Measurements from ENCODE around the gene TIPARP. TPM values are rescaled to one million over a fixed set of nuclear protein-coding genes. Genes with fewer than 3 reads are reported as not detected.

Gene TIPARP
- polyA plus RNA-seq, 10 donors = 7.2 to 10.9 (median 8.7) TPM

DNA sequence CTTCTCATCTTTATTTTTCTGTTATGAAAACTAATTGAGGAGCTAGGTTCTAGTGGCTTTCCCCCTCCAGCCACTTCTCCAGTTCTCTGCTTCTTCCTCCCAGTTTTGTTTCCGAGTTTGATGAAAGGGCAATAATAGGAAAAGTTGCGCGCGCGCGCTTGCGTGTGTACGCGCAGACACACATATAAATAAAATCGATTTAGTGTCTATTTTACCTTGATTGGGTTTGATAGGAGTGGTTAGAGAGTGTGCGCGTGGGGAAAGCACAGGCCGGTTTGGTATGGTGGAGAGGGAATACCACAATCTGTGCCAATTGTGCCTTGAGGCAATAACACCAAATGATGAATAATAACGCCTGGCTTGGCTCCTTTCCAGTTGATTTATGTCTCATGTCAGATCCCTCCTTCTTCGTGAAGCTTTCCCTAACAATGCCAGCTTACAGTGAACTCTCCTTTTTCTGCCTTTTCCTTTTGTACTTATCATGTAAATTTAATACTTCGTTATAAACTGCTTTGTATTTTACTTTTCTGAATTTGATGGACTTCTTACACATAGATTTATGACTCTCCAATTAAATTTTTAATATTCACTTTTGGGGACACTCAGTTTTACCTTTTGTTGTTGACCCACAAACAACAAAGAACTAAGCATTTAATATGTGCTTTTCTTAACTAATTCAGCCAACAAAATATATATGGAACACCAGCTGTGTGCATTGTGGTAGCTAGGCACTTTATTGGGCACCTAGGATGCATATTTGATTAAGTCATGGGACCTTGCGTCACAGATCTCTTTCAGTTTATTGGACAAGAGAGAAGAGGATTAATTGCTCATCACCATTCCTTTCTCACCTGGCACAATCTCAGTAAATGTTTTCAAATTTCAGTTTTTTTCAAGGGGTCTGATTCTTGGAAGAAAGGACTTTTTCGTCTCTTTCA lies 1.7 kb downstream of the TIPARP start:
- peak; percentile 34 to 74 (median 66) for DNase-seq

DNA sequence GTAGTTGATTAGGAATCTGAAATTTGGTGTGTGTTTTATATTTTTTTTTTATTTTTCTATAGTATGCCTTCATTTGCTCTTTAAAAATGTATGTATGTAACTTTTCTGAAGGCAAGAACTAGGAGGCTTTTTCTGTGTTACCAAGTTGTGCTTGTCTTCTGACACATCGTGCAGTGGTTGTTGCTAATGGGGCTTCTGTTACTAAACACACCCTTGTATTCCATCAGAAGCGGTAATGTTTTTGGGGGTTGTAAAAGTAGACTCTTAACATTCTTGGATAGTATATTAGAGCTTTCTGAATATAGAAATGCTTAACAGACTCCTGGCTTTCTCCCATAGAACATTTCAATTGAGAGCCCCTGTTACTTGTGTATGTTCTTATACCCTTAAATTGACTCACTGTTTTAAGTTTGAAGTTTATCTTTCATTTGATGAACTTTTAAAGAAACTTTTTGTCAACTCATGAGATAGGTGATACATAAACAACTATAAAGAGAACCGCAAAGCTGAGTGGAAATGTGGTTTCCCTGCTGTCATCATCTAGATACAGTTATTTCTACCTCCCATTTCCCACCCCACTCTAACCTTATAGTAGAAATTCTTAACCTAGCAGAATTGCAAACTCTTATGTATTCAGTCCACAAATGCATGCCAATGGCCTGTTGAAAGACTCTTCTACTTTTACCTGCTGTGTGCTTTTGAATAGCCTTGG lies 2.5 kb downstream of the TIPARP start:
- DNase-seq = no peak

DNA sequence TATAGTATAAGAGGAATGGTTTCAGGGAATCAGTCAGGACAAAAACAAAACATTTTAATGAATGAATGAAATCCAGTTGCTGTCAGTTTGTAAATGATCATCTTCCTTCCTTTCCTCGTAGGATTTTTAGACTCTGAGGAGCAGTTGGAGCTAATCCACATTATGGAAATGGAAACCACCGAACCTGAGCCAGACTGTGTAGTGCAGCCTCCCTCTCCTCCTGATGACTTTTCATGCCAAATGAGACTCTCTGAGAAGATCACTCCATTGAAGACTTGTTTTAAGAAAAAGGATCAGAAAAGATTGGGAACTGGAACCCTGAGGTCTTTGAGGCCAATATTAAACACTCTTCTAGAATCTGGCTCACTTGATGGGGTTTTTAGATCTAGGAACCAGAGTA lies 3.1 kb downstream of the TIPARP start:
- no peak for DNase-seq

DNA sequence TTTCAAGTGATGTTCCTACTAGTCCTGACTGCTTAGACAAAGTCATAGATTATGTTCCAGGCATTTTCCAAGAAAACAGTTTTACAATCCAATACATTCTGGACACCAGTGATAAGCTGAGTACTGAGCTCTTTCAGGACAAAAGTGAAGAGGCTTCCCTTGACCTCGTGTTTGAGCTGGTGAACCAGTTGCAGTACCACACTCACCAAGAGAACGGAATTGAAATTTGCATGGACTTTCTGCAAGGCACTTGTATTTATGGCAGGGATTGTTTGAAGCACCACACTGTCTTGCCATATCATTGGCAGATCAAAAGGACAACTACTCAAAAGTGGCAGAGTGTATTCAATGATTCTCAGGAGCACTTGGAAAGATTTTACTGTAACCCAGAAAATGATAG lies 3.8 kb downstream of the TIPARP start:
- DNase-seq = no peak

DNA sequence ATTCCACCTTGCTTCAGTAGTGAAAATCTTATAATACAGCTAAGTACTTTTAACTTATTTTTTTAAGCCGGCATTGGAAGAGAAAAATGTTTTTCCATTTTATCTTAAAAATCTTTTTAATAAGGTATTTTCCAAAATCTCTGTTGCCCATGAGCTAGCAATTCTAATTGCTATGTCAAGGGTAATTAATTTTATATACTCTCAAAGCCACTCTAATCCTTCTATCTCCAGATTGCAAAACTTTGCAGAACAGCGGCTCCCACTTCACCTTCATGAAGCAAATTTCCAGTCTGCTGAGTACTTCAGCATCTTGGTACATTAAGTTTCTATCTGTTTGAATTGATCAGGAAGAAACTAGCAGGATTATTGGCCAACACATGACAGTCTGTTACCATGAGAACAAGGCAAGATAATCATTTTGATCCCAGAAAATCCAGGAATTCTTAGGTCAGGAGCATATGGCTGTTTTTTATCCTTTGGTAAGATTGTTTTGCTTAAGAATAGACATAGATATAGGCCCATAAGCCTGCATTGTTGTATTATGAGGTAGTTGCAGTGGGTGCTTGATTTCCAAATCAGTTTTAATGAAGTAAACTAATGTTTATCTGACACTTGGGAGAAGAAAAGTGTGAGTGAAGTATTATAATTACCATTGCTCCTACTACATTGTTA lies 6.0 kb downstream of the TIPARP start:
- no peak for DNase-seq

DNA sequence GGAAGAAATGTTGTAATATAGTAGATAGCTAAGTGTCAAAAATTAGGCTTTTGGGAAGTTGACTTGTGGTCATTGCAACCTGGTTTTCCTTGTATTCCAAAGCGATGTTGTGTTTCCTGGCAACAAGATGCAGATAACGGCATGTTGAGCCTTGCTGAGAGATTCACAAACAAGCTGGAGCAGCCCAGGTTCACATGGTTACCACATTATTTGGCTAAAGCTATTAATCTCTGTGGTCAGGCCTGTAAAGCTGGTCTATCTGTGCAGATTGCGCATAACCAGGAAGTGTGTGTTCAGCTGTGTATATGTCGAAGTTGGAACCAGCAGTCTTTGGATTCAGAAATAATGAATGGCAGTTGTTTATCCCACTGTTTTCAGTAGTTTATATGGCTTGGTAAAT lies 6.6 kb downstream of the TIPARP start:
- DNase-seq = peak in 2 of 3 donors; percentile 62 to 66

DNA sequence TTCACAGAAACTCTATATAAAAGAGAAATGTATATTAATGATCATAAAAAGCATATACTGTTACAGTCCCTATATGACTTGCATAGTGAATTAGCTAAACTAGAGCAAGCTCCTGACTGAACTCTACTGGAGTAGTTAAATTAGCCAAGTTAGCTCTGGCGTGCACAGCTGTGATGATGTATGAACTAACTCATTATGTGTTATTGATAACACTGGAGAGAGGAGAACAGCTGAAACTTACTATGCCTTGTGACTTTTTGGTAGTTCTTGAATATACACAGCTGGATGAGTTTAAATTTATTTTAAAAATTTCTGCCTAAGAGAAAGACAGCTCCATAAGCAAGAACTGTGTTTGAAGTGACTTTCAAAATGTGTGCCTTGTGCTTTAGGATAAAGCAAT lies 8.1 kb downstream of the TIPARP start:
- DNase-seq = no peak

DNA sequence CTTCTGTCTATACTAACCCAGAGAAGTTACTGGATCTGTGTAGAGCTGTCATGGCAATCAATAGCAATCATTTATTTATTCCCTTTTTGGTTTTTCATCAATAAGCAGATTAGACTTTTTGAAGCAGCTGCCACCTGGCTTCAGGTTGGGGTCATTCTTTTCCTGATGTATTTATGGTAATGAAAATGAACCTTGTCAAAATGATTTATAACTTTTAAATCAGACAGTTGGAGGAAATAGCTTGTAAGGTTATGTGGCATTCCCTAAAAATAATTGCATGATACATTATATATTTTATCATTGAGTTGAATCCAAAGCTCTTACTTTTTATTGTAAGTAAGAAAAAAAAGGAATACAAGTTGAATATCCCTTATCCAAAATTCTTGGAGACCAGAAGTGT lies 8.6 kb downstream of the TIPARP start:
- DNase-seq = no peak

DNA sequence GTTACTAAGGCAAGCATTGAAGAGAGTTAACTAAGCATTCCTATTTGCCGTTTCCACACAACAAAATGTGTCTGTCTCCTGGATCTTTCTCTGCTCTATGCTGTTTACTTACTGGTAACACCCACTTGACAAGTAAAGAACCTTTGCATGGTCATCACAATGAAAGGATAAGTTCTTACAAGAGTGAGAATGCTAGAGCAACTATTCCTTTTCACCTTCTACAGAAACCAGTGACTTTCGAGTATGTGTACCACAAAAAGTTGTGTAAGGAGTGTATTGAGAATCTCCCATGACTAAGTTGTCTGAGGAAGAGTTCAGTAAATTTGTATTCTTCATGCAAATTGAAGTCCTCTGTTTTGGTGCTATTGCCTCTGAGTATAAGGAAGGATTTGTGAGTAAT lies 10.8 kb downstream of the TIPARP start:
- DNase-seq = no peak

DNA sequence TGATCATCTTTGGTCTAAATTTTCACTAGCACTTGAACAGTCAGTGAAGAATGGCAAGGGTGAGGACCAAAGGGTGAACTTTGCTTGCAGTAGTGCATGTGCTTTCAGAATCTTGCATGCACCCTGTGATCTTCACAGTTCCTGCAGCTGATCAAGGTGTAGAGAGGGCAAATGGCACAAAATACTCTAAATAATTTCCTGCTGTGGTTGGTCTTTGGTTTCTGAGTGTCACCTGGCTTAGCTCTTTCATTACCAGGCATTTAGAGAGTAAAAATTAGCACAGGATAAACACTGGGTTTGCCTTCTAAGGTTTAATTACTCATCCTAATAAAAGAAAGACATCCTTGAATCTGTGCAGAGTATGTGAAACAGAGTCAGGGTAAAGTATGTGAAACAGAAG lies 11.4 kb downstream of the TIPARP start:
- DNase-seq = no peak

DNA sequence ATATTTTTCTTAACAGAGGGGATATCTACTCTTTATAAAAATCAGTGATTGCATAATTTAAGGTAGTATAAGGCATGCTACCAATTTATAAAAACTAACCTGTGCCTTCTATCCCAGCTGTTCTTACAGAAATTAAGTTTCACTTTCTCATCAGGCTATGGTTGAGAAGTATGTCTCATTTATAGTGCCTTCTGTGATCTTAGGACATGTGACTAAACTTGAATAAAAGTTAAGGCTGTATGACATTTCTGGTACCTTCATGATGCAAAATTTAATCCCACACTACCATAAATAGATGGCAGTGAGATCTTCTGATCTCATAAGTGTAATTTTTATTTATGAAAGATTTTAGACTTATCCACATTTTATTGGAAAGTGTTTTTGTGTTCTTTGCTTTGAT lies 12.6 kb downstream of the TIPARP start:
- no peak for DNase-seq

DNA sequence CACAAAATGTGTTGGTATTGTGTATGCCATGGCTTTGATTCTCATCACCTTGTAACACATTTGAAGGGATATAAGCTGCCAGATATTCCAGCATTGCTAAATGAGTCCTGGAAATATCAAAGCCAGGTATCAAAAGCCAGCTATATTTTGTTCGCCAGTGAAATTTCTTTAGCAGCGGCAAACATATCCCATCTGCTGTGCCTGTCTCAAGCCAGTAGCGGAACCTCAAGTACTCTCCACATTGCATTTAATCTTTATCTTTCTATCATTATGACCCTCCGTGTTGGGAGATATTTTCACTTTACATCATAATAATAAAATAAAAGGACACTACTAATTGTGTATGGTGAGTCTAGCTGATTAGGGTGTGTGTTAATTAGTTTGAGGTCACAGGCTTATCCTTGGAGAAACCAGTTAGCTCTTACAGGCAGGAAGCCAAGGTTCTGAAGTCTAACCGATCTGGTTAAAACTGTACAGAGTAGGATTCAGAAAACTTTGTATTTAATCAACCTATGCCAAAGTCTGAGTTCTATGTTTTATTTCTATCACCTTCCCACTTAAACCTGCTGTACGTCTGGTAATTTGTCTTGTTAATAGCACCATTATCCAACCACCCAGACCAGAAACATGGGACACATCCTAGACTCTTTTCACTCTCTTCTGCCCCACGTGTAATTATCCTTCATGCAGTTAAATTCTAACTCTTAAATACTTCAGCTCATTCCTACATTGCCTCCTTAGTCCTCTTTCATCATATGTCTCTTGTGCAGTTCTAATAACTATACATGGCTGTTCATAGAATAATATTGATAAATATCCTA lies 14.5 kb downstream of the TIPARP start:
- no peak for DNase-seq

DNA sequence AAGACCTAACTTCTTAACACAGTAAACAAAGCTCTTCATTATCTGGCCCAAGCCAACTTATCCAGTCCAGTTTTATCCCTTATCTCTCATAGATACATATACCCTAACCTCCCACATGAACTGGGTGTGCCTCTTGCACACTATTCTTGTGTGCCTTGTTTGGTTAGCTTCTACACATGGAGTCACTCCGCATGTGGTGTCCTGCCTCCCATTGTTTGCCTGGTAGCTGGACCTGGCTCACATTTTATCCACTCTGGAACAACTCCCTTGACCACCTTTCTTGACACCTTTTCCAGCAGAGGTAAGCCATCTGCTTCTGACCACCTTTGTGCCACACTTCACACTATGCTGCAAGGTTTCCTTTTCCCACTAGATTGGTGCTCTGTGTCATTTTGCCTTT lies 15.2 kb downstream of the TIPARP start:
- DNase-seq = no peak

DNA sequence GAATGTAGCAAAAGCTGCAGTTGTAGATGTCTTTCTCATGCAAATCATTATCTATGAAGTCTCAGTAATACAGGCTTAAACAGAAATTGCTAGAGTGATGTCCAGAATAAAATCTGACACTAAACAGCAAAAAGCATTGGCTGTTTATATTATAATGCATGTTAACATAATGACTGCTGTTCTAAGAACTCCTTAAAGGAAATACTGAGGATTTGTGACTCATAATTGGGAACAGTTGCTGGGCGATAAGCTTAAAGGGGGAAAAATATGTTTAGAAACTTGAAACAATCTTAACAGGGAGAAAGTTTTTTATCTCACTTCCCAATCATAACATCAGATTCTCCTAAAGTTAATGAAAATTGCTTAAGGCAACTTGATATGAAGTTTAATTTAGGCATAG lies 17.5 kb downstream of the TIPARP start:
- peak; percentile 33 to 61 (median 57) for DNase-seq

DNA sequence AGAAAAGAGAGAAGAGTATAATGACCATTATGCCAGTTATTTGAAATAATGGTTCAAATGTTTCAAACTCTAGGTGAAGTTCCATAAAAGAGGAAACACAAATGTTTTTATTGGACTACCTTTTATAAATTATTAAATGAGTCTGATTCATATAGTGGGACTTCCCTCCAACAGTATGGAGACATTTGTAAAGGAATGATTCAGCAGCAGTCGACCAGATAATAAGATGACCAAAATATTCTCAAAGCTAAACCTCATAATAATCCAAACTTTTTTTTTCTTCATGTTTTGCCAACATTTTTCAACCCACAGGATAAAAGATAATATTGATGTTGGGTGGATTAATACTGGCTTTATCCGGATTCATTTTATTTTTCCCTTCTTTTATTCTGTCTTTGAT lies 18.8 kb downstream of the TIPARP start:
- DNase-seq = no peak

DNA sequence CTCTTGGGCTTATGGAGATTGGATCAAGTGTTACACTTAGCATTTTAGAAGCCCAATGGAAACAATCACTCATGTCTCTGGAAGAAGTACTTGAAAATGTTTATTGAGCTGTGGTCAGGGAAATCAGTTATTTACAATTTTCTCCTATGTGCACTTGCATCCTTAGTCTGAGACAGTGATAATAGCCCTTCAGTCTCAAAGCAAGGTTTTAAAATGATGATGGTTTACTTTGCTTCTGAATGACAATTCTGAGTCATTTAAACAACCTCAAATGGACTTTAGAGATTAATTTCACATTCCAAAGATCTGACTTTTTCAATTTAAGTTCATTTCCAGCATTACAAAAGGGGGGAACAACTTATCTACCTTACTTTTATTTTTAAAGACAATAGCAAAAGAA lies 20.1 kb downstream of the TIPARP start:
- no peak for DNase-seq

DNA sequence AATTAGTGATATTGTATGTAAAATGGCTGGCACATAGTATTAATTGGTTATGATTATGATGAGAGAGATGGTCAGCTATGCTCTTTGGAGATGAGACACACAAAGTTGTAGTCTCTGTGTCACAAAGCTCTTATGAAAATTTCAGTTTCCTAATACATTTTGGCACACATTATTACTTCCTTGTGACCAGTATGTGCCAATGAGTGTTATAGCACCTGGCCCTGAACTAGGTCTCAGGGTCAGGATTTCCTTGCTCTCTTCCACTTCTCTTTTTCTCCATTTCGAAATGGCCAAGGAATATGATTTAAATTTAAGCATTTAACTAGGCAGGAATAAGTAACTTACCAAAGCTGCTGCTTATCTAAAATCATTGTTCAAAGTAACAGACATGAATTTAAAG lies 28.0 kb downstream of the TIPARP start:
- DNase-seq = no peak

DNA sequence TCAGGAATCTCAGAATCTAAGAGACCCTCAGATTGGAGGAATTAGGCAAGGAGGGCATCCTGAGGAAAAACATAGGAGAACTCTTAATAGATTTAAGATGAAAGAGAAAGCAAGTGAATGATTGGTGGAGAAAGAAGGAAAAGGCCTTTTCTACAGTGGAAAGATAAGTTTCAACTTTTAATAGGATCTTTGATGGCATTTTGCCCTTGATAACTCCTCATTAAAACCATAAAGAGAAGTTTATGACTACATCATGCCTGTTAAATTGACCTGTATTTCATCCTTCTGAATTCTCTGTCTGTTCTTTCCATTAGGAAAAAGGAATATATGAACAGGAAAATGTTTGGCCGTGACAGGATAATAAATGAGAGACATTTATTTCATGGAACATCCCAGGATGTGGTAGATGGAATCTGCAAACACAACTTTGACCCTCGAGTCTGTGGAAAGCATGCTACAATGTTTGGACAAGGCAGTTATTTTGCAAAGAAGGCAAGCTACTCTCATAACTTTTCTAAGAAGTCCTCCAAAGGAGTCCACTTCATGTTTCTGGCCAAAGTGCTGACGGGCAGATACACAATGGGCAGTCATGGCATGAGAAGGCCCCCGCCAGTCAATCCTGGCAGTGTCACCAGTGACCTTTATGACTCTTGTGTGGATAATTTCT lies 30.1 kb downstream of the TIPARP start:
- DNase-seq = no peak

DNA sequence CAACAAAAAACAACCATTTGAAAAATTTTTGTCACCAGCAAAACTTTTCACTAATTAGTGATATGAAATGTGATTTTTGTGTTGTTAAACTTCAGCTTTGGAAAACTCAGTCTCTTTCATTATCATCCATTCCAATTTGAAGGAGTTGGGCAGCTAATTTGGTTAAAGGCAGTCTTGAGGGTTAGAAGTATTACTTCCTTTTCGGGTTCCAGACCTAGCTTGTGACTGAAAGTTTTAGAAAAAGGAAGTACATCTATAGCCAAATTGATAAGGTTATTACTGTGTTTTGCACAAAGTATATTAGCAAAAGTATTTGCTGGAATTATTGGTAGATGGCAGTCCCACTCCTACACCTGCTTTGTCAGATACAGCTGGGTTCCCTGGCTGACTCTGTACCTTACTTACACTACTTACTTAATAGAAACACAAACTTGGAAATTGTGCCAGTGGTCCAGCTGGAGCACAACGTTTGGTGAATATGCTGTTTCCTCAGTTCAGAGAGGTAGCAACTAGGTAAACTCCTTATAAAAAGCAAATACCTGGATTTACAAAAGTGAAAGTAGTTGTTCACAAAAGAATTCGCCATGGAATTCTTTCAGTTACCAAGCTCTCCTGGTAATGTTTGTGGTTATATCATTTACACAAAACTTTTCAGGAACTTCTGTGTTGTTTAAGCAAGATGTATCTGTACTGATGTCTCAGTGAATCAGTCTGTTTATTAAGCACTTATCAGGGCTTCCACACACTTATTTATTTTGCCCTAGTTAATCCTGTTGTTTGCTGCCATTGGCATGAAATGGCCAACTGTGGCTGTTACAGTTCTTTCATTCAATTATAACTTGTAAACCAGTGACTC lies 31.6 kb downstream of the TIPARP start:
- DNase-seq = no peak

DNA sequence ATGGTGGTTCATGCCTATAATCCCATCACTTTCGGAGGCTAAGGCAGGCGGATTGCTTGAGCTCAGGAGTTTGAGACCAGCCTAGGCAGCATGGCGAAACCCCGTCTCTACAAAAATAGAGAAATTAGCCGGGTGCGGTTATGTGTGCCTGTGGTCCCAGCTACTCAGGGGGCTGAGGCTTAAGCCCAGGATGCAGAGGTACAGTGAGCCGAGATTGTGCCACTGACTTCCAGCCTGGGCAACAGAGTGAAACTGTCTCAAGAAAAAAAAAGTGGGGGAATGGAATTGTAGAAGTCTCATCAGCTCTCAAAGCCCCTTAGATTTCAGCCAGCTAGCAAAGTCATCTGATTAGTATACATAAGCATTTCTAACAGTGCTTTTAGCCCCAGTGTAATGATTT lies 33.2 kb downstream of the TIPARP start:
- no peak for DNase-seq

Data from muscle of back (tissue), 11 donors.